SK-N-MC (cell line): ENCODE data around the gene BPI.

Source experiments
- EZH2 ChIP-seq: fragments of 200-600 bp; sonication (generic); IDR thresholded peaks from one replicate; pipeline ENCODE4 v1.6.1; 2017; ENCODE audit warnings: antibody characterized with exemption
- POLR2AphosphoS5 ChIP-seq: IDR thresholded peaks from 2 replicates; pipeline ENCODE4 v1.6.1; 2012; ENCODE audit warnings: mild to moderate bottlenecking, low read depth, low read length, borderline replicate concordance

- no peak for TF ChIP-seq EZH2
- TF ChIP-seq POLR2AphosphoS5 = no peak
These were observed 59.2 kb downstream of the BPI start for GRCh38 chr20:38363004-38363747.
